ENCODE results near the gene CREM. TPM values are rescaled to one million over a fixed set of nuclear protein-coding genes. Genes with fewer than 3 reads are reported as not detected.
A peak's percentile ranks its signal among the peaks of the same experiment; 100 is the strongest.

The CREM gene
- total RNA-seq, 1 donor from 2014 or later: 19.3 TPM

DNA sequence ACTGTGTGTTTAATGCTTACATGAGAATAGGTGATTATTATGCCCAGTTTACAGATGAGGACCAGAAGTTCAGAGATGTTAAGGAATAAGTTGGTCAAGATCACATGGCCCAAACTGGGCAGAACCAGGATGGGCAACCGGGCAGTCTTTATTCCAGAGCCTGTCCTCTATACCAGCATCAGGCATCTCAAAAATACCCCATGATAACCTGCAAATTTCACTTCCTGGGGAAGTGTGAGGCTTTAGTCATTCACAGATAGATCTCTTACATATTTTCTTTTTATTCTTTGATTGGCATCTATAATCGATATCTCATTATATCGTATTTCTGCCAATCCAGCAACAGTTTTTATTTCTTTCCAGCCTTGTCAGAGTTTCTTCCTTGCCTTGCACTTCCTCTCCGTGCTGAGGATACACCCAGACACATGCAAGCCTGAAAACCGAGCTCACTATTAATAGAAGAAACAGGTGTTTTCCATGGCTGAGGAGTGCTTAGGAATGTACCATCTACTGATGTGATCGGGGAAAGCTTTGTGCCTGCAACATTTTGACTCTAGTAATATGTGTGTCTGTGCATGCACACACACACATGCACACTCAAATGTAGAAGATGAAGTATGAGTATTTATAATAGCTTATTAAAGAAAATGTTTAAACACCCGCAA, 82.4 kb downstream of the CREM start:
- H3K27ac ChIP-seq: no peak overlapping the region
- no peaks in the 10 kb centered on the region for H3K9me3 ChIP-seq
- intact Hi-C loops (cut with DNase I): no loop called here
- TF ChIP-seq, protein P1, sequence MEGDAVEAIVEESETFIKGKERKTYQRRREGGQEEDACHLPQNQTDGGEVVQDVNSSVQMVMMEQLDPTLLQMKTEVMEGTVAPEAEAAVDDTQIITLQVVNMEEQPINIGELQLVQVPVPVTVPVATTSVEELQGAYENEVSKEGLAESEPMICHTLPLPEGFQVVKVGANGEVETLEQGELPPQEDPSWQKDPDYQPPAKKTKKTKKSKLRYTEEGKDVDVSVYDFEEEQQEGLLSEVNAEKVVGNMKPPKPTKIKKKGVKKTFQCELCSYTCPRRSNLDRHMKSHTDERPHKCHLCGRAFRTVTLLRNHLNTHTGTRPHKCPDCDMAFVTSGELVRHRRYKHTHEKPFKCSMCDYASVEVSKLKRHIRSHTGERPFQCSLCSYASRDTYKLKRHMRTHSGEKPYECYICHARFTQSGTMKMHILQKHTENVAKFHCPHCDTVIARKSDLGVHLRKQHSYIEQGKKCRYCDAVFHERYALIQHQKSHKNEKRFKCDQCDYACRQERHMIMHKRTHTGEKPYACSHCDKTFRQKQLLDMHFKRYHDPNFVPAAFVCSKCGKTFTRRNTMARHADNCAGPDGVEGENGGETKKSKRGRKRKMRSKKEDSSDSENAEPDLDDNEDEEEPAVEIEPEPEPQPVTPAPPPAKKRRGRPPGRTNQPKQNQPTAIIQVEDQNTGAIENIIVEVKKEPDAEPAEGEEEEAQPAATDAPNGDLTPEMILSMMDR (IDR thresholded peaks at IDR 0.05): no peak
- H3K4me3 ChIP-seq: no peak overlapping the region
- ATAC-seq (no peak), DNase-seq (no peak)
- H3K36me3 ChIP-seq: peaks cover 5% of the 10 kb centered on the region
- no peaks in the 10 kb centered on the region for H3K27me3 ChIP-seq (ENCODE audit: low read depth)
- H3K4me1 ChIP-seq: peaks cover 9% of the 10 kb centered on the region

- H3K9me3 ChIP-seq: no peaks in the 10 kb centered on the region
- H3K27ac ChIP-seq: peak overlapping the region; percentile 37
- H3K4me3 ChIP-seq: no peak overlapping the region
- no peaks in the 10 kb centered on the region for H3K27me3 ChIP-seq (ENCODE audit: low read depth)
- DNase-seq: no peak
- no peak for ATAC-seq
- TF ChIP-seq, protein P1 (IDR thresholded peaks at IDR 0.05): no peak
- H3K4me1 ChIP-seq: peaks cover 9% of the 10 kb centered on the region
- H3K36me3 ChIP-seq: peaks cover 5% of the 10 kb centered on the region
- intact Hi-C loops (cut with DNase I): no loop called here
These were observed 84.3 kb downstream of the CREM start for GRCh38 chr10:35210961-35211360.

- TF ChIP-seq, protein P1 (IDR thresholded peaks at IDR 0.05): no peak
- Histone ChIP-seq H3K27me3 (ENCODE audit: low read depth) (no peaks in the 10 kb centered on the region), H3K9me3 (no peaks in the 10 kb centered on the region), H3K27ac (peak overlapping the region; percentile 37), H3K4me3 (no peak overlapping the region), H3K4me1 (peaks cover 14% of the 10 kb centered on the region), H3K36me3 (peaks cover 5% of the 10 kb centered on the region)
- ATAC-seq: no peak
- intact Hi-C loops (cut with DNase I): no loop called here
- no peak for DNase-seq
These were observed 84.7 kb downstream of the CREM start for GRCh38 chr10:35211390-35211789.

DNA sequence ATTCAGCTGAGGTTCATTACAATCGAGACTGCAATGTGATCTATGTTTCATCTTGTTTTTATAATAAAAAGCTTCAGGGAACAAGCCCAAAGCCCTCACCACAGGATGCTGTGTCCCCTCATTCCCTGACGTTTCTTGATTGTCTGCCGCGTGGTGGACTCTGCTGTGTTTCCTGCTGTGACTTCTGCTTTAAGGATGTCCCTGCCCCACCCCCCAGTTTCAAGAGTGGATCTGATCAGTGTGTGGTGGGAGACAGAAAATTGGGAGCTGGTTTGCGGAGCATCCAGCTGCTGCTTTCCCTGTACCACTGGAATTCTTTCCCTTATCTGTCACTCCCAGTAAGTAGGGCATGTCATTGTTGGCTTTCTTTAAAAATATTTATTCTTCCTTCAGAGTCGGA, 86.2 kb downstream of the CREM start:
- Histone ChIP-seq H3K4me3 (no peak overlapping the region), H3K27ac (peak overlapping the region; percentile 5), H3K27me3 (ENCODE audit: low read depth) (no peaks in the 10 kb centered on the region), H3K9me3 (no peaks in the 10 kb centered on the region), H3K4me1 (peaks cover 28% of the 10 kb centered on the region), H3K36me3 (no peaks in the 10 kb centered on the region)
- DNase-seq (no peak), ATAC-seq (no peak)
- intact Hi-C loops (cut with DNase I): no loop called here
- TF ChIP-seq, protein P1 (IDR thresholded peaks at IDR 0.05): no peak

DNA sequence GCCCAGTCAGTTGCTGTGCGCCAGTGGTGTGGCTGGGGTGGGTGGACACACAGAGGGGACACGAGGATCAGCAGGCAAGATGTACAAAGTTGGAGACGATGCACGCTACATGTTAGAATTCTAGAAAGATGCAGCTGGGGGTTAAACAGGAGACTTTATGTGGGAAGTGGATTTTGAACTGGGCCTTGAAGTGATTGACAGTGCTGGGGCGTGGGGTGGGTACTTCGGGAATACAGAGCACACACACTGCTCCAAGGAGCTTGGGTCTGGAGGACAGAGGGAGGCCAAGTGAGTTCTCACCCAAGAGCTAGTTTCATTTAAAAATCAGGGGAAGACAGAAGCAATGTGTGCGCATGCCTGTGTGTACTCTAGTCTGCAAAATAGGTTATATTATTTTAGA, 87.1 kb downstream of the CREM start:
- Histone ChIP-seq H3K27me3 (ENCODE audit: low read depth) (no peaks in the 10 kb centered on the region), H3K27ac (no peak overlapping the region), H3K4me1 (peaks cover 37% of the 10 kb centered on the region), H3K36me3 (no peaks in the 10 kb centered on the region), H3K9me3 (no peaks in the 10 kb centered on the region), H3K4me3 (no peak overlapping the region)
- TF ChIP-seq, protein P1 (IDR thresholded peaks at IDR 0.05): no peak
- no peak for DNase-seq
- intact Hi-C loops (cut with DNase I): no loop called here
- no peak for ATAC-seq

Data from lower lobe of right lung (tissue), 2 donors.